Measurements from ENCODE around the gene PIP5K1B.

GRCh38 chr9:68979538-68980314, 274.7 kb downstream of the PIP5K1B start:
- TF ChIP-seq POLR2A (IDR thresholded peaks at IDR 0.05; ENCODE audit: low read depth, low read length) (no peak), POLR2AphosphoS5 (IDR thresholded peaks at IDR 0.05; ENCODE audit: low read depth, low read length) (no peak), TAF1 (IDR thresholded peaks at IDR 0.05; ENCODE audit: borderline replicate concordance, low read depth, low read length) (no peak)
